Sigmoid colon (tissue), 4 donors: ENCODE results near the gene PMM2.

Experiments used
- EP300 ChIP-seq, 4 donors: sonication (generic); formaldehyde crosslinking; IDR thresholded peaks; one replicate each; pipeline ENCODE4 v1.6.1; 2017; ENCODE audit warnings: antibody characterized with exemption in 4 of 4
- POLR2A ChIP-seq, 2 donors: fragments of 450-650 bp; IDR thresholded peaks; one replicate each; pipeline ENCODE4 v1.6.1; 2016; ENCODE audit warnings: antibody characterized with exemption in 2 of 2, mild to moderate bottlenecking in 2 of 2, moderate library complexity in 2 of 2

DNA sequence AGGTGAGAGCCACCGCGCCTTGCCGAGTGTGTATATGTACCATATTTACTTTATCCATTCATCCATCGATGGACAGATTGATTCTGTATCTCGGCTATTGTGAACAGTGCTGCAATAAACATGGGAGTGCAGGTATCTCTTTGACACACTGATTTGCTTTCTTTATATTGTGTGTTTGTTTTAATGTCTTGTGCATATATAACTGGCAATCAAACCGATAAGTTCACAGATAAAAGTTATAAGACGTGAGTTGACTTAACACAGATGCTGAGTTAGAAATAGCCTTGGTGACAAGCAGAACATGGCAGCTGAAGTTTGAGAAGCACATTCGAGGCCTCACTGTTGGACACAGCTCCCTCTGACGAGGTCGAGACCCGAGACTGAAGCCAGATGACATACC is 23.4 kb upstream of the PMM2 start:
- TF ChIP-seq EP300 (IDR thresholded peaks at IDR 0.05) (no peak), POLR2A (IDR thresholded peaks at IDR 0.05) (no peak)
